Amniotic stem cell (primary cell): ENCODE results near the gene LRP1B.
"Not testable (repeated sequence)": the region's sequence is repeated elsewhere in the genome, so short reads cannot be mapped to it uniquely, and the experiment has no call there.

Experiments used
- DNase-seq: peaks from one replicate; lab custom pipeline; 2025; lab: John Stamatoyannopoulos, UW

Gene LRP1B

DNA sequence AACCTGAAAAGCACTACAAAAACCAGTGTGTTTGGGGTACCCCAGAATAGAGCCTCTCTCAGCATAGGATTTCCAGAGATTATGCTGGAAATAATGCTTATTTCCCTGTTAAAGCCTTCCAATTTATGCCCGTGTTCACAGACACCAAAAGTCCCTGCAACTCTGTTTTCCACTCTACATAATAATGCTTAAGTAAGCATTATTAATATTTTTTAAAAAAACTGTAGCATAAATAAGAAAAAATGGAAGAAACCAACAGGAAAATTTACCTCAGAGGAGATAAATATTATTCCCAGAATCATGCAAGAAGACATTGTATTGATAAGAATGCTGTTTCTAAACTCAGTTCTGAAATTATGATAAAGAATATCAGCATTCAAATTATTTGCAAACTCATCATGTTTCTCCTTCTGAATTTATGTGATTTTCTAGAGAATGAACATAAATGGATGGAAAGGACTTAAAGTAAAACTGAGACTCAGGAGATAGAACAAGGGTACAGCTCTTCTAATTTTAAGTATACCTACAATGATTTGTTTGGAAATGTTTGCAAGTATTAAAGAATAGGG is 241.7 kb downstream of the LRP1B start:
- no peak for DNase-seq

DNA sequence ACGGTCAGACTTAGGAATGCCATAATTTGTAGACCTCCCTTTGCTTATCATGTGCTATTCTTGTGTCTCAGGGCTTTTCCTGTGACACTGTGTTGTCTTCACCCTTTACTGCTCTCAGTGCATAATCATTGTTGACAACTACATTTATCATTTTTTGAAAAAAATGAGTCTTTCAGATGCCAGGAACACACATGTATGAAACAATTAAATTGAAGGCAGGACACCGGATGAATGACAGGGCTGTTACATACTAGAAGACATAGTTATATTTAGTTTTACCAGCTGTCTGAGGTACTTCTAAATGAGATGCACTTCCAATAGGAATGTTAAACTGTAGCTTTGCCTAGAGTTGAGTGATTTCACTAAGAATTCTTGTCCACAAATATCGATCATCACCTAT is 243.5 kb downstream of the LRP1B start:
- no peak for DNase-seq

DNA sequence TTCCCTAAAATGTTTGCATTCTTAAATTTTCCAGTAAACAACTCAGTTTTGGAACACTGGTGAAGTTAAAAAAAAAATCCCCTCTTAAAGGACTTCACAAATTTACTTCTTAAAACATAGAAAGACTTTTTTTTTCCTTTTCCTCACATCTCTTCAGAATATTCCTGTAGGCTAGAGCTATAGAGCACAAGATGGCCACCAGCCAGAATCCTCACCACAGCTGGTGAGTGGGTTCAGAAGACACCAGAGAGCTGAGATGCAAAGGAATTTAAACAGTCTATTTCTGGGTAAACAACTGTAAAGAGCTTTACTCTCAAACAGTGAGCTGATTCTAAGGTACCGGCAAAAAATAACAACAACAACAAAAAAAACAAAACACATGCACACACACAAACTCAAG is 252.8 kb downstream of the LRP1B start:
- DNase-seq, result no peak

DNA sequence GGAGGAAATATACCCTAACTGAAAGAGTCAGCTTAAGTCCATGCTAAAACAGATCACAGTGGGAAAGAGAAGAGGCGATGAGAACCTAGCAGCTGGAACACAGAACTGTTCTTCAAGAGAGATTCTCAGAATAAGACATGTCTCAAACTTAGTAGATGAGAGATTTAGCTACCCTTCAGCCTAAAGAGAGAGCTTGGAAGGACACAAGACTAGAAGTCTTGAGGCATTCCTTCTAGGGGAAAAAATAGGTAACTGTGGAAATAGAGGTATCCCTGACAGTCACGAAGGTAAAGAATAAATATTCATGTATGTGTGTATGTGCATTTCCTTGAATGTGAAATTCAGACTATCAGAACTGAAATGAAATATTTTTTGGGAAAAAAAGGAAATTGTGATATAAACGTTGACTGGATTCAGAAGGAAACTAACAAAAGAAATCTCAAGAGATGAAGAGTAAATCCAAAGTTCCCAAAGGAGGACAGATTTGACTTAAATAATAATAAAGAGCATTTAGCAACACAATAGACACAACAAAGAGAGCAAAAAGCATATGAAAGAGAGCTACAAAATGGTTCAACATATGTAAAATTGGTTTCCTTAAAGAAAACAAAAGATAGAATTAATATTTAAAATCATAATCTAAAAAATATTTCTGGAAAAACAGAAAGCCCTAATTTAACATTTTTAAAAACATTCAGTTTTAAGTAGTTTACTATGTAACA is 258.7 kb downstream of the LRP1B start:
- DNase-seq, result no peak

DNA sequence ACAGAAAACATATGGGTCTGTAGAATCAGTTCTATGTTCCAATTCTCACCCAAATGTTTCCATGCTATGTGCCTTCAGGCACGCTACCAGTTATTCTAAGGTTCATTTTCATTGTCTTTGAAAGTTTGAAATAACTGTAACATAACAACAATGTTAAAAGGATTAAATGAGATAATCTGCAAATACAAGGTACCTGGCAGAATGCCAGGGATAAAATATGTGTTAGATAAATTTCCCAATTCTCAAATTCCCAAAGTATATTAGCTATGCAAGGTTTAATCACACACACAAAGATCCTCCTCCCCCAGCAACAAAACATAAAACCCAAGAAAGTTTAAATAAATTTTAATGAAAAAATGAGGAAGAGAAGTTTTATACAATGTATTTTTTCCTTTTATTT is 261.2 kb downstream of the LRP1B start:
- no peak for DNase-seq

DNA sequence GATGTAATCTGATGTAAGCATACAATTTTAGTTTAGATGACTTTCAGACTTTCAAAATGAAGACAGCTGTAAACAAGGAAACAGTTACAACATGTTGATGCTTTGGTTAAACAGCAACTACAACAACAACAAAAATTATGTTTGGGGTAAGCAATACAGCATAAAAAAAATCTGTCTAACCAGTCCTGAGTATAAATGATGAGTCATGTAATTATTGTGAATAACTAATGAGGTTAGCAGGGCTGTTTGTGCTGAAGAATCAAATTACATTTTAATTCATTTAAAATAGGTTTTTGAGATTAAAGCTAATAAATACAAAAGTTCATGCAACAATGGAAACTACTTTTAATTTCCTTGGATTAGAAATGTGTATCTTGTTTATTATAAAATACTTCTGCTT is 266.9 kb downstream of the LRP1B start:
- no peak for DNase-seq

DNA sequence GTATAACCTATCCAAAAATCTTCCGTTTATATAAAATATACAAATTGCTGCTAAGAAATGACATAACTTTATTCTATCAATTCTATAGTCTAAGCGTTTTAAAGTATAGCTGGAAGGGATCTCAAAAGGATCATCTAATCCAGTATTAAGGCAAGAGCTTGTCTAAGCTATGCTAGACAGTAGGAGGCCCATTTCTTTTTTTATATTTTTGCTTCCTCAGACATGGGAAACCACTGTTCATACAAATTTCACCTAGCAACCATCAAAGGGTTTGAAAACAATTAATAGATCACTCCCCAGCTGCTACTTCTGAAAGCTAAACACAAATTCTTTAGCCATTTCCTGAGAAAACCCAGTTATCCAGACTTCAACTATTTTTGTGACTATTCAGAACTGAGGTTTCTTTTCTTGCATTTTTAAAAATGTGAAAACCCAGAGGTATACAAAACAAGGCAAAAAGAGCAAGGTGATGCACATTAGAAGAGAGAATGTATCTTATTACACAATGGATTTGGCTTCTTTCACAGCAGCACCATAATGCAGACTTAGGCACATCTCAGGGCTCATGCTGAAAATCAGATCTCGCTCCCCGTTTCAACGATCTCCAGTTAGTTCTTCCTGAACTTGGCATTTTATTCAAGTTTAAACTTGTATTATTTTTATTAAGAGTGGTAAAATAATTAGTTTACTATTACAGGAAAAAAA is 274.4 kb downstream of the LRP1B start:
- DNase-seq, result no peak

DNA sequence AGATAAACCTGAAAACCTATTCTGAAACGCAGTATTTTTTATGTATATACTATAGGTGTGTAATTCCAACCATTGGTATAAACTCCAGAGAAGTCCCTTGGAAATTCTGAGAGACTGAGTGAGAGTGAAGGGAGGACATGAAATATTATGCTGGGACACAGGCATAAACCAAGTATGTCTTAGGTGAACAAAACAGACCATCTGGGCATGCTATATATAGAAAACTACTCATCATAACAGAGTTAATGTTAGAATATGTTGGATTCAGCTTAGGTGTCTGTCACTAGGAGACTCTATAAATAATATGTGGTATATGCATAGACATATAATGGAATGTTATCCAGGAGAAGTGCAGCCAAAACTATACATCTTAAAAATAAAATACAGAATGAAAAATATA is 282.6 kb downstream of the LRP1B start:
- no peak for DNase-seq

DNA sequence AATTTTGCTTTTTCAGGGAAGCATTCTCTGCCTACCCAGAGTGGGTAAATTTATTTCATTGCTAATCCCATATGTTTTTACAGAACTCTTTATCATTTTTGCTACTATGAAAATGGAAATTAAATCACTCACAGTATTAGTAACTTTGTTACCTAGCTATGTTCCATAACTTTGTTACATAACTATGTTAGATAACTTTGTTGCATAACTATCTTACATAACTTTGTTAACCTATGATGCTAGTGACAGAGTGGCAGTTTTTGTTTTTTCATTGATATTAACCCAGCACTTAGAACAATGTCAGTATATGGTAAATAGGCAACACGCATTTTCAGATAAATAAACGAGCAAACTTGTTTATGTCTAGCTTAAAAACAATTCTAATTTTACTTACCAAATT is 286.6 kb downstream of the LRP1B start:
- no peak for DNase-seq

DNA sequence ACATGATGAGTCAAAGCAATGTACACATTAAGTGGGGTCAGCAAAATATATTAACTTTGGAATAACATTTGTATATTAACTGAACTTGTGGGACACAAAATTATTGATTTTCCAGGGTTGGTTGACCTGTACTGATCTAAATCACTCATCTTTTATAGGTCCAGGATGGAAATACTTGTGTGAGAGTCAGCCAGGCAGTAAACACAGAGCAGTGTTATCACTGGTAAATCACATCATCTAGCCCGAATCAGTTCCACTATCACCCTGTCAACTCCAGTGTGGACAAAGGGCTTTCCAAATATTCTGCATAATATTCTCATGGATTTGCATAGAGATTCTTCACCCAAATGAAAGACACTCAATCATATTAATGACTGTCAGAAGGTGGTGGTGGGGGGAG is 295.7 kb downstream of the LRP1B start:
- no peak for DNase-seq

DNA sequence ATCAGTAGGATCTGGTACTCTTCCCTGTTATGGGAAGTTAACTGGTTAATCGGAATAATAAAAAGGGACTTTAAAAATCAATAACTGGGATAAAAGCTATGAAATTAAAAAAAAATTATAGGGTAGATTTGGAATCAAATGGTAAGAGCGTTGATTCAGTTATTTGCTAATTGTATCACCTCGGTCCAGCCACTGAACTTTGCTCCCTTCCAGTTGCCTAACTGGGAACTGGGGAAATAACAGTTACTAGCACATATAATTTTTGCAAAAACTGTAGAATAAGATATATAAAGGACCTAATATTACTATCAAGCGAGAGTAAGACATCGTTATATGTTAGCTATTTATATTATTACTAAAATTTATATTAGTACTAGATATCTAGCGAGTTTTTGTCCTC is 302.1 kb downstream of the LRP1B start:
- no peak for DNase-seq

DNA sequence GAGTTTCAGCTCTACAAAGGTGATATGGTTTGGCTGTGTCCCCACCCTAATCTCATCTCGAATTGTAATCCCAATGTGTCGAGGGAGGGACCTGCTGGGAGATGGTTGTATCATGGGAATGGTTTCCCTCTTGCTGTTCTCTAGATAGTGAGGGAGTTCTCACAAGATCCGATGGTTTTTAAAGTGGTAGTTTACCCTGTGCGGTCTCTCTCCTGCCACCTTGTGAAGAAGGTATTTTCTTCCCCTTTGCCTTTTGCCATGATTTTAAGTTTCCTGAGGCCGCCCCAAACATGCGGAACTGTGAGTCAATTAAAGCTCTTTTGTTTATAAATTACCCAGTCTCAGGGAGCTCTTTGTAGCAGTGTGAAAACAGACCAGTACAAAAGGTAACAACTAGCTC is 306.0 kb downstream of the LRP1B start:
- no peak for DNase-seq

DNA sequence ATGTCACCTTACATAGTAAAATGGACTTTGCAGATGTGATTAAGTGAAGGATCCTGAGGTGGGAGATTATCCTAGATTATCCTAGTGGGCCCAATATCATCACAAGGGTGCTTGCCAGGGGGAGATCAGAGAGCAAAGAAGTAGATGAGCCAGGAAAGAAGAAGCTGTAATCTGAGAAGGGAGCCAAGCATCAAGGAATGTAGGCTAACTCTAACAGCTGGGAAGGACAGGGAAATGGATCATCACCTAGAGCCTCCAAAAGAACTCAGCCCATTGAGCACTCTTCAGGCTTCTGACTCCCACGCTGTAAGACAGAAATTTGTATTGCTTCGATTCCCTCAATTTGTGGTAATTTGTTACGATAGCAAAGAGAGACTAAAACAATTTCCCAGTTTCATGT is 309.9 kb downstream of the LRP1B start:
- DNase-seq, result no peak

DNA sequence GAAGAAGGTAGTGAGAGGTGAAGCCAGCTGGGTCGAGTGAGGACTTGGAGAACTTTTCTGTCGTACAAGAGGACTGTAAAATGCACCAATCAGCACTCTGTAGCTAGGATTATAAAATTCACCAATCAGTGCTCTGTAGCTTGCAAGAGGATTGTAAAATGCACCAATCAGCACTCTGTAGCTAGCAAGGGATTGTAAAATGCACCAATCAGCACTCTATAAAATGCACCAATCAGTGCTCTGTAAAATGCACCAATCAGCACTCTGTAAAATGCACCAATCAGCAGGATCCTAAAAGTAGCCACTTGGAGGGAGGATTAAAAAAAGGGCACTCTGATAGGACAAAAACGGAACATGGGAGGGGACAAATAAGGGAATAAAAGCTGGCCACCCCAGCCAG is 315.5 kb downstream of the LRP1B start:
- DNase-seq, result not testable (repeated sequence)

DNA sequence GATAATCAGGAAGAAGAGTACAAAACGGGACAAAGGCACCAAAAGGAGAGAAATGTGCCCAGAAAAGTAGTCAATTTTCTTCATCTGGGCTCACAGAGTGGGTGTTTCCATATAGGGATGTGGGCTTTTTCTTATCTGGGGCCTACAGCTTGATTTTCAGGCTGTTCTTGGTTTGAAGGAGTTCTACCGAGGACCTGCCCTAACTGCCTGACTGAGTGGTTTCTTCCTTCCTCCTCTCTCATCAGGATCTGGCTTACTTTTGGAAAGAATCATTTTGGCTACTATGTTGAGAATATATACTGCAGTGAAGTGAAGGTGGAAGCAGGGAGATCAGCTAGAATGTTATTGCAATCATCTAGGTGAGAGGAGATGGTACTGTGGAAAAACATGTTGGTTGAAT is 316.7 kb downstream of the LRP1B start:
- no peak for DNase-seq

DNA sequence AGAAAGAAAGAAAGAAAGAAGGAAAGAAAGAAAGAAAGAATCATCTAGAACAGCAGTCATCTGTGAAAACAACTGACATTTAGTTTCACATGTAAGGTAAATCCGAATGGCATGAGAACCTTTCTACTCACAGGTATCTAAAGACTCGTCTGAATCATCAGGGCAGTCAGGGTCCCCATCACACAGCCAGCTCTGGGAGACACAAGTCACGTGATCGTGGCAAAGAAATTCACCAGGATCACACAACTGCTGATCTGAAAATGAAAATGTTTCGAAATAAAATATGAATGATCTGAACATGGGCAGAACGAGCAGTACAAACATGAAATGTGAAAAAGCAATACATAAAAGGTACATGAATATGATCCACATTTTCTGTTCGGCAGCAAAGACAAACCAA is 320.7 kb downstream of the LRP1B start:
- no peak for DNase-seq

DNA sequence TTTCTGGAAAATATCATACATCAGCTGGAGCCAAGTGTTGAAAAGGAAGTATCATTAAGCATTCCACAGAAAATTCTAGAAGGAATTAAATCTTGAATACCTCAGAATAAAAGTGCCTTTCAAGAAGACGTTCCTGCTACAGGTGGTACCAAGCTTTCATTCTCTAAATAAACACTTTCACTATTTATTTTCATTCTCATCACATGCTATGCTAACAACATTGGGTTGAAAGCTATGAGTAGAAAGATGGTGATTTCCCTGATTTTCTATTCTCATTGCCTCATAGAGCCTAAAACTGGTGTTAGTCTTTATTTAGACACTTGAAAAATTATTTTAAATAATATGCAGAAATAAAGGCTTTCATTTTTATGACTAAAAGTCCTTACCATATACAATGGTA is 324.7 kb downstream of the LRP1B start:
- DNase-seq, result no peak

DNA sequence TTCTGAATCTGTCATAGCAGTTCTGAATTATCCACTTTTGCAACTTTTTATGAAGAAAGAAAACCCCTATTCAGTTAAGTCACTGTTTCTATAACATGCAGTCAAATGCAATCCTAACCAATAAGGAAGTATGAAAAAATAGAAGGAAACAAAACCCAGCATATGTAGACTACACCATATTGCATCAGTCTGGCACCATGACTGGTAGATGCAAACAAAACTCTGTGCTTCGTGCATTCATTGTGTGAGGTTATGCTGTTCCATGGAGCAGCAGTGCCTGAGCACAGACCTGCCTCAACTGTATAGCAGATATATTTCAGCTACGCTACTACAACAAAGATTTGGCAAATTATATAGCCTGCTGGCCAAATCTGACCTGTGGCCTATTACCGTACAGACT is 325.5 kb downstream of the LRP1B start:
- DNase-seq, result no peak

DNA sequence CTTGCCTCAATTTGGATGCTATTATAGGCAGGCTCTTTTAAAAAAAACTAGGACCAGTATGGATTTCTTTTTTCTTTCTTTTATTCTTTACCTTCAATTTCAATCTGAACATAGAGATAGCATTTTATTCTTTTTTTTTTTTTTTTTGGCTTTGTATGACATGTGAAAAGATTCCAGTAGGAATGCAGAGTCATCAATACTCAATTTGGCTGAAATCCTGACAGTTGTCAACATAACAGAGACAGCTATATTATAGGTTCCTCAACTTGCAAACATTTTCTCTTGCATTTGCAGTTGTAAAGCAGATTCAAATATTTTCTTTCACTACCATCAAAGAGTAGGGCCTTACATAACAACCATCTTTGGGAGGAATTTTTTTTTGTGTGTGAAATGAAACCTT is 334.4 kb downstream of the LRP1B start:
- no peak for DNase-seq

DNA sequence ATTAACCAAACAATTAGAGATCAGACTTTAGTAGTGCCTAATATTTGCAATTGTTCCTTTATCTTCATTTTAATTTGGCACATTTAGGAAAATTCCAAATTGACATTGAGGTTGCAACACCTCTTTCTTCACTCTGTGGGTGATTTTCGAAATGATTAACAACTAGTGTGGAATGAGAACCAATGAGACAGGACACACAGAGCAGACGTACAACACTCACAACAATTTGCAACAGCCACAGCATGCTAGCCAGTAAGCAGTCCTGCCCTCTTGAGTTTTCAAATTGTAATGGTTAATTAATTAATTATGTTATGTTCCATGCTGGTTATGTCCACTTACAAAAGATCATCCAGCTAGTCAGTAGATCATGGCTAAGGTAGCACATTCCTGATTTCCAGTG is 339.3 kb downstream of the LRP1B start:
- DNase-seq, result no peak

DNA sequence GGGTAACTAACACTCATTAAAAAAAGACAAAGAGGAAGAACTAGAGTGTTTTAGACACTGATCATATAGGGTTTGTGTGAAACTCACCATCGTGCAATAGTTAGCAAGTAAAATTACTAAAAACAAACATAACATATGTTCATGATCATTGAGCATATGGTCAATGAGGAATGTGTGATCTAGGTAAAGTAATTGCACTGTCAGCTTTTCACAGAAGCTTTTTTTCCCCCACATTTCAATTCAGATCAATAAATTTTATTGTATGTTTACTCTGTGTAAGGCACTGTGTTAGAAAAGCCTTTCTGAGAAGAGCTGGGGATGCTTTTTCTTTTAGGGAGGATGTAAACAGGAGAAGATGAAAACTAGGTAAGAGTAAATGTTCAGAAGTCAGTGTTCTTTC is 348.2 kb downstream of the LRP1B start:
- no peak for DNase-seq

DNA sequence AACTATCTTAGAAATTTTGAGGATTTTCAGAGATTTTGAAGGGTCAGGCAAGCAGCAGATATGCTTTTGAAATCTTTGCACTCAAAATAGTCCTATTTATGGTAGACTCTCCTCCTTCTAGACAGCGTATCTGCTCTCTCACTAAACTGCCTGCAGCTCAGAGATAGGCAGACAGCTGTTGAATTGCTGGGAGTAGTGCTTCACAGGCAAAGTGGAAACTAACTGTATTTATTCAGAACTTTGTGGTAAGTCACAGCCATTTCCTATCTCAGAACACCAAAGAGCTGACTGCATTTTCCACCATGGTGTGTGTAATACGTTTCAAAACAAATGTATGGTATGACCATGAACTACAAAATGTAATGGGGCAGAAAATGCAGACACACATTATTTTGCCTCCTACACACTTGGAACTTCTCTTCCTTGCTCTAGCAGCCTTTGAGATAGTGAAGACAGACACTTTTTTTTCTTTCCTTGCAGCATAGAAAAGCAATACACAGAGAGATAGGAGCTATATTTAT is 352.4 kb downstream of the LRP1B start:
- no peak for DNase-seq

DNA sequence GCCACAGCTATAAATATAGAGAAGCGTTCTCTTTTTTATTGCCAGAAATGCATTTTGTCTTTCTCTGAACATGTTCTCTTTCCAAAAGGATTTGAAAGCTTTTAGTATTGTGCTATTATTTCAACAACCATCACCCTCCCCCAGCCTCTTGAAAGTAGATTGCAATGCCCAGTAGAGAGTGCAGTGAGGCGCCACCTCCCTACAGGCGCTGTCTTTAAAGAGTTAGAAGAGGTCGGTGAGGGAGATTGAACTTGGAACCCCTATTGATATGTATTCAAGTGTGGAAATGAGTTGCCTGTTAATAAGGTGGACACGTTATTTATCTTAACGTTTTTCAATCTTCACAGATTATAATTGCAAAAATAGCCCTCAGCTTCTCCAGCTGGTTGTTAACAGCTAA is 360.3 kb downstream of the LRP1B start:
- no peak for DNase-seq
